Uterus (tissue), 2 donors: Measurements from ENCODE around the gene SRGAP2C.
"Not testable (repeated sequence)": the region's sequence is repeated elsewhere in the genome, so short reads cannot be mapped to it uniquely, and the experiment has no call there.

Experiments
- POLR2A ChIP-seq, 2 donors: fragments of 450-650 bp; IDR thresholded peaks; one replicate each; pipeline ENCODE4 v1.6.1; 2016; ENCODE audit warnings: antibody characterized with exemption in 2 of 2, mild to moderate bottlenecking in 1 of 2, moderate library complexity in 1 of 2
- TF ChIP-seq, protein P1 (sequence below), 4 experiments: fragments of 200-600 bp in 2 of 4; fragments of 450-650 bp in 2 of 4; sonication (generic) in 2 of 4; IDR thresholded peaks; one replicate each; pipeline ENCODE4 v1.5.1; 2016 to 2019; ENCODE audit warnings: antibody characterized with exemption in 4 of 4, mild to moderate bottlenecking in 2 of 4, moderate library complexity in 1 of 4

DNA sequence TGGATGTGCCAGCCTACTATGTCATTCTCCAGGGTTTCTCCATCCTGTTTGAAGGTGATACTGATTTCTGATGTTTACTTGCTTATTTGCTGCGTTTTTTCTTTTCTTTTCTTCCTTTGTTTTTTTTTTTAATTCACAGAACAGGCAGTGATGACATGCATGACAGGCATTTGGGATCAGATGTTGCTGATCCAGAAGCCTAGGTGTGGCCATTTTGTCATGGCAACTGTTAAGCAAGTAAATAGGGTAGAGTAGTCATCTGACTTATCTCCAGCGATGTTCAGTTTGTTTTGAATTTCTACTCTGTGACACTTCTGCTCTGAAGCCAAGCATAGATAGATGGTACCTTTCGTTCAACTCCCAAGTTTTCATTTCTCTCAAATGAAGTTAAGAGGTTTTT is 181.4 kb downstream of the SRGAP2C start:
- TF ChIP-seq, protein P1, sequence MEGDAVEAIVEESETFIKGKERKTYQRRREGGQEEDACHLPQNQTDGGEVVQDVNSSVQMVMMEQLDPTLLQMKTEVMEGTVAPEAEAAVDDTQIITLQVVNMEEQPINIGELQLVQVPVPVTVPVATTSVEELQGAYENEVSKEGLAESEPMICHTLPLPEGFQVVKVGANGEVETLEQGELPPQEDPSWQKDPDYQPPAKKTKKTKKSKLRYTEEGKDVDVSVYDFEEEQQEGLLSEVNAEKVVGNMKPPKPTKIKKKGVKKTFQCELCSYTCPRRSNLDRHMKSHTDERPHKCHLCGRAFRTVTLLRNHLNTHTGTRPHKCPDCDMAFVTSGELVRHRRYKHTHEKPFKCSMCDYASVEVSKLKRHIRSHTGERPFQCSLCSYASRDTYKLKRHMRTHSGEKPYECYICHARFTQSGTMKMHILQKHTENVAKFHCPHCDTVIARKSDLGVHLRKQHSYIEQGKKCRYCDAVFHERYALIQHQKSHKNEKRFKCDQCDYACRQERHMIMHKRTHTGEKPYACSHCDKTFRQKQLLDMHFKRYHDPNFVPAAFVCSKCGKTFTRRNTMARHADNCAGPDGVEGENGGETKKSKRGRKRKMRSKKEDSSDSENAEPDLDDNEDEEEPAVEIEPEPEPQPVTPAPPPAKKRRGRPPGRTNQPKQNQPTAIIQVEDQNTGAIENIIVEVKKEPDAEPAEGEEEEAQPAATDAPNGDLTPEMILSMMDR (IDR thresholded peaks at IDR 0.05): not testable (repeated sequence)
- TF ChIP-seq POLR2A (IDR thresholded peaks at IDR 0.05): not testable (repeated sequence)
